Body of pancreas (tissue), 4 donors: Measurements from ENCODE around the gene SMPD1.

Source experiments
- POLR2A ChIP-seq, 3 donors: fragments of 450-650 bp; IDR thresholded peaks; one replicate each; pipeline ENCODE4 v1.6.1; 2016; ENCODE audit warnings: antibody characterized with exemption in 3 of 3, mild to moderate bottlenecking in 2 of 3
- TF ChIP-seq, protein P1 (sequence below), 7 experiments: fragments of 450-650 bp in 4 of 7; fragments of 200-600 bp in 3 of 7; sonication (generic) in 3 of 7; IDR thresholded peaks; one replicate each; pipeline ENCODE4 v1.5.1; 2016 to 2019; ENCODE audit warnings: antibody characterized with exemption in 7 of 7

DNA sequence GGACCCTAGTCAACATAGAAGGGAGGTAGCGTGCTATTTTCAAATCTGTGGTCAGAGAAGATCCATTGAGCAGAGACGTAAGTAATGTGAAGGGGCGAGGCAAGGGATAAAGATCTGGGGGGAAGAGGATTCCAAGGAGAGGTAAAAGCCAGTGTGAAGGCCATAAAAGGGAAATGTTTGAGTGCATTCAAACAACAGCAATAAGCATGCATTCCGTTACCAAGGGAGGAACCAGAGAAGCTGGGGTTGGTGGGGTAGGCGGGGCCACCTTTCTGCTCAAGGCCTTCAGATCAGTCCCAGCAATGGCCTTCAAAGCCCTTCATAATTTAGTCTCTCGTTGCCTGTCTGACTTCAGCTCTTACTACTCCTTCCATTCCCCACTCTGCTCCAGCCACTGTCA, 18.4 kb upstream of the SMPD1 start:
- TF ChIP-seq, protein P1, sequence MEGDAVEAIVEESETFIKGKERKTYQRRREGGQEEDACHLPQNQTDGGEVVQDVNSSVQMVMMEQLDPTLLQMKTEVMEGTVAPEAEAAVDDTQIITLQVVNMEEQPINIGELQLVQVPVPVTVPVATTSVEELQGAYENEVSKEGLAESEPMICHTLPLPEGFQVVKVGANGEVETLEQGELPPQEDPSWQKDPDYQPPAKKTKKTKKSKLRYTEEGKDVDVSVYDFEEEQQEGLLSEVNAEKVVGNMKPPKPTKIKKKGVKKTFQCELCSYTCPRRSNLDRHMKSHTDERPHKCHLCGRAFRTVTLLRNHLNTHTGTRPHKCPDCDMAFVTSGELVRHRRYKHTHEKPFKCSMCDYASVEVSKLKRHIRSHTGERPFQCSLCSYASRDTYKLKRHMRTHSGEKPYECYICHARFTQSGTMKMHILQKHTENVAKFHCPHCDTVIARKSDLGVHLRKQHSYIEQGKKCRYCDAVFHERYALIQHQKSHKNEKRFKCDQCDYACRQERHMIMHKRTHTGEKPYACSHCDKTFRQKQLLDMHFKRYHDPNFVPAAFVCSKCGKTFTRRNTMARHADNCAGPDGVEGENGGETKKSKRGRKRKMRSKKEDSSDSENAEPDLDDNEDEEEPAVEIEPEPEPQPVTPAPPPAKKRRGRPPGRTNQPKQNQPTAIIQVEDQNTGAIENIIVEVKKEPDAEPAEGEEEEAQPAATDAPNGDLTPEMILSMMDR (IDR thresholded peaks at IDR 0.05) = no peak
- TF ChIP-seq POLR2A (IDR thresholded peaks at IDR 0.05) = no peak
